HFF-Myc (cell line): ENCODE data around the gene ITGA4.

Experiments
- DNase-seq: peaks from one replicate; pipeline ENCODE4 v3.0.0-alpha.2; 2011; ENCODE audit warnings: low read depth; ENCODE audit errors: extremely low read depth
- H3K4me3 ChIP-seq: replicated peaks from 2 replicates; pipeline ENCODE4 v1.5.1; 2011; ENCODE audit warnings: low read depth, mild to moderate bottlenecking, control low read depth, low read length
- CTCF ChIP-seq: IDR thresholded peaks from 2 replicates; pipeline ENCODE4 v1.5.1; 2012; ENCODE audit warnings: mild to moderate bottlenecking, low read depth, low read length, control low read depth; ENCODE audit errors: missing control alignments

The ITGA4 gene

GRCh38 chr2:181421464-181421863 lies 35.7 kb upstream of the ITGA4 start:
- no peak overlapping the region for H3K4me3 ChIP-seq
- DNase-seq = no peak
- no peak for TF ChIP-seq CTCF

DNA sequence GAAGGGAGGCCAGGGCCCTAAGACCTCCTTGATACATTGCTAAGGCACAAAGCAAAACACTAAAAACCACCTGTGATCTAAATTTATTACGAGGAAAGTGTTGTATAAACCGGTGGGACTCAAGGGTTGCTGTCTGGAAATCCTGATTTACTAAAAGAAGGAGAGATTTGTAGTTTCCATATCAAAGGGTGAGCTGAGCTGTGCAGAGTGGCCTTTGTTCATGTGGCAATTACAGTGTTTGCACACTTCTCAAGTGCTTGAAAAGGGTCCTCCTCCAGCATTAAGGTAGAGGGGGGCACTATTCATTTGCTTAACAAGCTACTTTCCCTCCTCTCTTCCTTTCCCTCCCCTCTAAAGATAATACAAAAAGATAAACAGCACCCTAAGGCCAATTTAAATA lies 30.5 kb upstream of the ITGA4 start:
- no peak for DNase-seq
- no peak overlapping the region for H3K4me3 ChIP-seq
- no peak for TF ChIP-seq CTCF

GRCh38 chr2:181430406-181431118 lies 26.6 kb upstream of the ITGA4 start:
- no peak for DNase-seq

GRCh38 chr2:181431674-181432073 lies 25.5 kb upstream of the ITGA4 start:
- no peak overlapping the region for H3K4me3 ChIP-seq
- no peak for TF ChIP-seq CTCF
- DNase-seq = no peak

More at GRCh38 chr2:181430406-181431118, 26.6 kb upstream of the ITGA4 start:
- H3K4me3 ChIP-seq = no peak overlapping the region
- peak; percentile 40 for TF ChIP-seq CTCF

GRCh38 chr2:181438261-181438660 lies 18.9 kb upstream of the ITGA4 start:
- DNase-seq = no peak
- no peak for TF ChIP-seq CTCF

GRCh38 chr2:181440344-181440743 lies 16.8 kb upstream of the ITGA4 start:
- no peak for TF ChIP-seq CTCF
- H3K4me3 ChIP-seq = no peak overlapping the region
- DNase-seq = no peak

More at GRCh38 chr2:181438261-181438660, 18.9 kb upstream of the ITGA4 start:
- H3K4me3 ChIP-seq = no peak overlapping the region

DNA sequence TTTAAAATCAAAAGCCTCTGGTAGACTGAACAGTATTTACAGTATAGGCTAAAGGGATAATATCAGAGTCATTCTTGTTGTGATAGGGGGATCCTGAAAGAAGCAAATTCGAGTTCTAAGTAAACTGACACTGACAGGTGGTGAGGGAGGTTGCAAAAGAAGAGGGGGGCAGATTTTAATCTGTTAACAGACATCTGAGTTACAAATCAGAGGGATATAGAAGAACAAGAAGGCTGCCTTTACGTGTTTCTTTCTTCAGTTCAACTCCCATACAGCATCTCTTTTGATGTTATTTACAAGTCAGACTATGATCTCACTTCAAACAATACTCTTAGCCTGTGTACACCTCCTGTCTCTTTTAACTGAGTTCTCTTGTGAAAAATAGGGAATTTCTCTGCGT lies 16.3 kb upstream of the ITGA4 start:
- TF ChIP-seq CTCF = no peak
- no peak for DNase-seq
- no peak overlapping the region for H3K4me3 ChIP-seq
